HL-60 (cell line): ENCODE results near the gene FRAS1.

Experiments used
- DNase-seq, 2 experiments: peaks; one replicate each; pipeline ENCODE4 v3.0.0-alpha.2; 2010 to 2020; ENCODE audit warnings: low read depth in 1 of 2, low spot score in 1 of 2
- H3K27ac ChIP-seq: fragments of 250-450 bp; sonication (Bioruptor Pico); replicated peaks from 2 replicates; pipeline ENCODE4 v1.5.1; 2020; ENCODE audit warnings: mild to moderate bottlenecking, moderate library complexity
- H3K27me3 ChIP-seq: fragments of 250-450 bp; sonication (Bioruptor Pico); 2 replicates; pipeline ENCODE4 v1.5.1; 2021; ENCODE audit warnings: mild to moderate bottlenecking, moderate library complexity; ENCODE audit not compliant: insufficient read depth, poor library complexity, severe bottlenecking
- H3K4me3 ChIP-seq: replicated peaks from 2 replicates; pipeline ENCODE4 v1.5.1; 2011; ENCODE audit warnings: mild to moderate bottlenecking, control low read depth, low read length; ENCODE audit not compliant: insufficient read depth
- CTCF ChIP-seq: IDR thresholded peaks from one replicate; pipeline ENCODE4 v1.5.1; 2011; ENCODE audit warnings: low read length, control low read depth, inconsistent platforms; ENCODE audit not compliant: insufficient read depth
- GABPA ChIP-seq: IDR thresholded peaks from 2 replicates; pipeline ENCODE4 v1.6.1; 2012; ENCODE audit warnings: low read depth
- POLR2AphosphoS5 ChIP-seq: IDR thresholded peaks from 2 replicates; pipeline ENCODE4 v1.6.1; 2012; ENCODE audit warnings: low read depth
- REST ChIP-seq: IDR thresholded peaks from 2 replicates; pipeline ENCODE4 v1.6.1; 2012; ENCODE audit warnings: low read depth; ENCODE audit not compliant: insufficient replicate concordance
- SPI1 ChIP-seq: IDR thresholded peaks from 2 replicates; pipeline ENCODE4 v1.6.1; 2012; ENCODE audit warnings: low read depth, mild to moderate bottlenecking, borderline replicate concordance

FRAS1 gene

GRCh38 chr4:78592088-78592783 is 535.1 kb downstream of the FRAS1 start:
- Histone ChIP-seq H3K27me3 (no peaks in the 10 kb centered on the region), H3K27ac (no peak overlapping the region), H3K4me3 (no peak overlapping the region)
- TF ChIP-seq GABPA (no peak), POLR2AphosphoS5 (no peak), SPI1 (no peak), REST (no peak), CTCF (no peak)
- peak; percentile 15 to 26 for DNase-seq
